Activated T-helper 17 cell treated with anti-CD3 and anti-CD28 coated beads, Interleukin-2, amount 50 U/mL, for 72 hours (primary cell): ENCODE data around the gene MCM10. TPM values are rescaled to one million over a fixed set of nuclear protein-coding genes. Genes with fewer than 3 reads are reported as not detected.
"Not testable (repeated sequence)": the region's sequence is repeated elsewhere in the genome, so short reads cannot be mapped to it uniquely, and the experiment has no call there.

Experiments
- ATAC-seq: fragments of 150-1000 bp; cut with Tn5 transposase; replicated peaks from 2 replicates; pipeline ENCODE4 v1.10.0; 2021; ENCODE audit warnings: mild to moderate bottlenecking, moderate library complexity
- H3K27ac Mint-ChIP-seq: one replicate; pipeline ENCODE4 v1.8.0; 2022; ENCODE audit warnings: mixed read lengths
- H3K27me3 Mint-ChIP-seq: one replicate; pipeline ENCODE4 v1.8.0; 2022; ENCODE audit warnings: mixed read lengths
- H3K36me3 Mint-ChIP-seq: one replicate; pipeline ENCODE4 v1.8.0; 2022; ENCODE audit warnings: low read depth, mild to moderate bottlenecking, mixed read lengths
- H3K4me1 Mint-ChIP-seq: one replicate; pipeline ENCODE4 v1.8.0; 2022; ENCODE audit warnings: mixed read lengths
- H3K4me3 Mint-ChIP-seq: one replicate; pipeline ENCODE4 v1.8.0; 2022; ENCODE audit warnings: mild to moderate bottlenecking, mixed read lengths
- H3K9me3 Mint-ChIP-seq: one replicate; pipeline ENCODE4 v1.8.0; 2022; ENCODE audit warnings: mixed read lengths
- total RNA-seq, 2 donors: library from RNA; stranded (reverse); gene quantifications; one replicate each; pipeline ENCODE4 v1.2.3, GENCODE V29; 2022

Gene MCM10
- total RNA-seq, 2 donors from 2014 or later, result 36.4 to 71.0 TPM

GRCh38 chr10:13146379-13146778 is 15.0 kb upstream of the MCM10 start:
- Mint-ChIP-seq H3K4me3 (no peak overlapping the region), H3K4me1 (no peaks in the 10 kb centered on the region), H3K36me3 (peaks cover 25% of the 10 kb centered on the region), H3K9me3 (peaks cover 15% of the 10 kb centered on the region), H3K27me3 (no peaks in the 10 kb centered on the region), H3K27ac (no peak overlapping the region)
- ATAC-seq, result no peak

DNA sequence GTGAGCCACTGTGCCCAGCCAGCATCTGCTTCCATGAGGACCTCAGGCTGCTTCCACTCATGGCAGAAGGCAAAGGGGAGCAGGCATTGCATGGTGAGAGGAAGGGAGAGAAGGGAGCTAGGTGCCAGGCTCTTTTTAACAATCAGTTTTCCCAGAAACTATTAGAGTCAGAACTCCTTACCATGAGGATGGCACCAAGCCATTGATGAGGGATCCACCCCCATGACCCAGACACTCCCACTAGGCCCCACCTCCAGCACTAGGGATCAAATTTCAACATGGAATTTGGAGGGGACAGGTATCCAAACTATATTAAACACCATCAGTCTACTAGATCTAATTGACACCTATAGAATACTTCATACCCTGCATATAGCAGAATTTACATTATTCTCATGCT is 14.2 kb upstream of the MCM10 start:
- Mint-ChIP-seq H3K4me3 (no peak overlapping the region), H3K27ac (no peak overlapping the region), H3K36me3 (peaks cover 17% of the 10 kb centered on the region), H3K9me3 (peaks cover 15% of the 10 kb centered on the region), H3K27me3 (no peaks in the 10 kb centered on the region), H3K4me1 (no peaks in the 10 kb centered on the region)
- ATAC-seq, result no peak

- H3K27ac Mint-ChIP-seq, result no peak overlapping the region
- no peaks in the 10 kb centered on the region for H3K27me3 Mint-ChIP-seq
- no peaks in the 10 kb centered on the region for H3K36me3 Mint-ChIP-seq
- ATAC-seq, result no peak
- no peaks in the 10 kb centered on the region for H3K4me1 Mint-ChIP-seq
- H3K9me3 Mint-ChIP-seq, result peaks cover 7% of the 10 kb centered on the region
- no peak overlapping the region for H3K4me3 Mint-ChIP-seq
These were observed 9.1 kb upstream of the MCM10 start for GRCh38 chr10:13152296-13152695.

- not testable (repeated sequence) for ATAC-seq, H3K9me3 Mint-ChIP-seq, H3K27me3 Mint-ChIP-seq, H3K4me3 Mint-ChIP-seq, H3K4me1 Mint-ChIP-seq, H3K36me3 Mint-ChIP-seq, H3K27ac Mint-ChIP-seq
These were observed 5.5 kb upstream of the MCM10 start for GRCh38 chr10:13155860-13156259.

DNA sequence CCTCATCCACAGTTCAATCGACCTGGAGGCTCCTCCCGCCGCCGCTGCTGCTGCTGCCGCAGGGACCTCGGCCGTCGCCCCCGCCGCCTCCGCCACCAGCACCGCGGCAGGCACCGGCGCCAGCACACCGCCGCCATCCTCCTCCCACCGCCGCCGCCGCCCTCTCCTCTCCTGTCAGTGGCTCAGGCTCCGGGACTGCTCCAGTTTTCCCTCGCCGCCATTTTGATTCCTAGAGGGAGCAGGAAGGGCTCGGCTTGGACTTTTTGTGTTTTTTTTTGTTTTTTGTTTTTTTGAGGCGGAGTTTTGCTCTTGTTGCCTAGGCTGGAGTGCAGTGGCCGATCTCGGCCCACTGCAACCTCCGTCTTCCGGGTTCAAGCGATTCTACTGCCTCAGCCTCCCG is 3.0 kb upstream of the MCM10 start:
- peaks cover 5% of the 10 kb centered on the region for H3K9me3 Mint-ChIP-seq
- no peaks in the 10 kb centered on the region for H3K27me3 Mint-ChIP-seq
- no peak for ATAC-seq
- H3K4me1 Mint-ChIP-seq, result peaks cover 13% of the 10 kb centered on the region
- peak overlapping the region; percentile 70 for H3K4me3 Mint-ChIP-seq
- peaks cover 8% of the 10 kb centered on the region for H3K36me3 Mint-ChIP-seq
- peak overlapping the region; percentile 76 for H3K27ac Mint-ChIP-seq

DNA sequence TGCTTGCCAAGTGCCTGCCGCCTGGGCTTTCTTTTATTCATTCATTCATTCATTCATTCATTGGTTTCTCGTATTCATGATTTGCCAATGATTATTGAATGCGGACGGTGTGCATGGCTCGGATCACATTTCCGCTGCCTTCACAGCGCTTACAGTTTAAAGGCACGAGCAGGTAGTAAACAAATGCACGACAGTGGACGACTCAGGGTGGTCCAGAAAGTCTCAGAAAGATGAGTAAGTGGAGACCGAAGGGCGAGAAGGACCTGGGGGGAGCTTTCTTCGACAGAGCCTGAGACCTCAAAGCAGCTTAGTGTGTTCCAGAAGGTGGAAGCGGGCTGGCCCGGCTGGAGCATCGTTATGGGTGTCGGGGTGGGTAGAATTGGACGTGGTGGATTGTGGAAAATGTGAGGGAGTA is 506 bp downstream of the MCM10 start:
- no peaks in the 10 kb centered on the region for H3K27me3 Mint-ChIP-seq
- H3K27ac Mint-ChIP-seq, result peak overlapping the region; percentile 86
- H3K9me3 Mint-ChIP-seq, result no peaks in the 10 kb centered on the region
- peak; percentile 10 for ATAC-seq
- H3K4me1 Mint-ChIP-seq, result peaks cover 17% of the 10 kb centered on the region
- peaks cover 26% of the 10 kb centered on the region for H3K36me3 Mint-ChIP-seq
- H3K4me3 Mint-ChIP-seq, result peak overlapping the region; percentile 88

- Mint-ChIP-seq H3K27ac (no peak overlapping the region), H3K4me3 (no peak overlapping the region)
These were observed 2.5 kb downstream of the MCM10 start for GRCh38 chr10:13163859-13164258.

DNA sequence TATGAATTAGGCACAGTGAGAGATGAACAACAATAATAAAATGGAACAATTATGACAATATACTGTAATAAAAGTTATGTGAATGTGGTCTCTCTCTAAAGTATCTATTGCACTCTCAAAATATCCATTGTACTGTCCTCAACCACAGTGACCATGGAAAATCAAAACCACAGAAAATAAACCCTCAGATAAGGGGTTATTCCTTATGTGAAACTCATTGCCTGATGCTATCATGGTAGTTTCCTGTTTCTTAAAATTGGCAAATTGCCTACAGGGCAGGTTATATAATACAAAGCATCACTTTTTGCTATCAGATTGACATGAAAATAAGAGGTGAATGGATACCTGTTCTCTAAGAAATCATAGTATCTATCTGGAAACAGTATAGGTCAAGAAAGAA is 3.8 kb downstream of the MCM10 start:
- no peaks in the 10 kb centered on the region for H3K27me3 Mint-ChIP-seq

More at GRCh38 chr10:13163859-13164258, 2.5 kb downstream of the MCM10 start:
- H3K36me3 Mint-ChIP-seq, result peaks cover 32% of the 10 kb centered on the region
- H3K4me1 Mint-ChIP-seq, result peaks cover 17% of the 10 kb centered on the region
- H3K9me3 Mint-ChIP-seq, result no peaks in the 10 kb centered on the region
- H3K27me3 Mint-ChIP-seq, result no peaks in the 10 kb centered on the region
- ATAC-seq, result no peak

DNA sequence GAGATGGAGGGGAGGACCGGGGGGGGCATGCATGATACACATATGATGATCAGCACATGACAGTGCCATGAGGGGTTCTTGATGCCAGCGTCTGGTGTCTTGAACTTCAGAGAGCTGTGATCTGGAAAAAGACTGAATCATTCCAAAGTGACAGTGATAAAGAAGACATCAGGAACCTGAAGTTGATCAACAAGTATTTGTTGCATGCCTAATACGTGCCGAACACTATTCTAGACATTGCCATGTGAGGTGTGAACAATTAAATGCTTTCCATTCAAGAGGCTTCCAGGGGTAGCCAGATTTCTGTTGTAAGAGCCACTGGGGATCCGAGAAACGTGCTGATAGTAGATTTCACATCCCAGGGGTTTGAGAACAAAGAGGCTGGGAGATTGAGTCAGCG is 6.2 kb downstream of the MCM10 start:
- Mint-ChIP-seq H3K9me3 (no peaks in the 10 kb centered on the region), H3K36me3 (peaks cover 53% of the 10 kb centered on the region), H3K27me3 (no peaks in the 10 kb centered on the region), H3K4me1 (peaks cover 4% of the 10 kb centered on the region), H3K4me3 (no peak overlapping the region), H3K27ac (no peak overlapping the region)
- ATAC-seq, result no peak

More for the DNA sequence above, 3.8 kb downstream of the MCM10 start:
- Mint-ChIP-seq H3K4me3 (no peak overlapping the region), H3K4me1 (peaks cover 17% of the 10 kb centered on the region), H3K27ac (no peak overlapping the region), H3K9me3 (no peaks in the 10 kb centered on the region), H3K36me3 (peaks cover 37% of the 10 kb centered on the region)
- ATAC-seq, result no peak

DNA sequence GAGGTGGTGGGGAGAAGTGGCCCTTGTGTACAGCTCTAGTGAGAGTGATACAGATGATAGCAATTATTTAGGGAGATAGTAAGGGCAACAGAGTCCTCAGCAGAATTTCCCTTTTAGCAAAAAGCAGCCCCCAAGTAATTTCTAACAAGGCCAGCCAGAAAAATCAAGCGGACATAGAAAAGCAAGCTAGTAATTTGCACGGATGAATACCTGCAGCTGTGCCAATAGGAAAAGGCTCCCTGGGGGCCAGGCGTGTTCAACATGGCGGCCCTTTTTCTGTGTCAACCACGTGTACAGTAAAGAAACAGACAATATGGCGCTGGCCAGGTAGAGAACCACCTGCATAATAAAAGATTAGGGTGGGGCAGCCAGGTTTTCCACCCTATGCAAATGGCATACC is 7.4 kb downstream of the MCM10 start:
- ATAC-seq, result no peak
- no peak overlapping the region for H3K27ac Mint-ChIP-seq
- H3K9me3 Mint-ChIP-seq, result no peaks in the 10 kb centered on the region
- H3K4me3 Mint-ChIP-seq, result no peak overlapping the region
- H3K4me1 Mint-ChIP-seq, result peaks cover 4% of the 10 kb centered on the region
- peaks cover 65% of the 10 kb centered on the region for H3K36me3 Mint-ChIP-seq
- no peaks in the 10 kb centered on the region for H3K27me3 Mint-ChIP-seq

DNA sequence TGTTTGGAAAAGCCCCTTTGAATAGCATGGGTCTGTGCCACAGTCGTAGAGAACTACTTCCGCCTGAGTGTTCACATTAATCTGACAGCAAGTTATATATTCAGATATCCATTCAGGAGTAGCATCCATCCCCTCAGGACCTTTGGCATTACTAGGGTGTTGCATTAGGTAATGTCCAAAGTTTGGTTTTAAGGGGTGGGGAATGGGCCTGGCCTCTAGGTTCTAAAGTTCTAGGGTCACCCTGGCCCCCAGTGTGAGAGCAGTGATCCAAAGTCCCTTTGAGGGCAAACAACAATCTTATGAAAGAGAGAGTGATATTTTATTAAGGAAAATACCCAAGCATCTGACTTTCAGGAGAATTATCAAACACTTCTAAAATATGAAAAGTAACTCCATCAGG is 12.3 kb downstream of the MCM10 start:
- Mint-ChIP-seq H3K4me1 (no peaks in the 10 kb centered on the region), H3K4me3 (no peak overlapping the region), H3K36me3 (peaks cover 89% of the 10 kb centered on the region), H3K27ac (no peak overlapping the region), H3K9me3 (no peaks in the 10 kb centered on the region), H3K27me3 (no peaks in the 10 kb centered on the region)
- ATAC-seq, result no peak

- Mint-ChIP-seq H3K9me3 (no peaks in the 10 kb centered on the region), H3K27me3 (no peaks in the 10 kb centered on the region), H3K4me1 (no peaks in the 10 kb centered on the region), H3K4me3 (no peak overlapping the region), H3K27ac (no peak overlapping the region), H3K36me3 (peaks cover 100% of the 10 kb centered on the region)
- ATAC-seq, result peak; percentile 98
These were observed 19.4 kb downstream of the MCM10 start for GRCh38 chr10:13180788-13181187.

DNA sequence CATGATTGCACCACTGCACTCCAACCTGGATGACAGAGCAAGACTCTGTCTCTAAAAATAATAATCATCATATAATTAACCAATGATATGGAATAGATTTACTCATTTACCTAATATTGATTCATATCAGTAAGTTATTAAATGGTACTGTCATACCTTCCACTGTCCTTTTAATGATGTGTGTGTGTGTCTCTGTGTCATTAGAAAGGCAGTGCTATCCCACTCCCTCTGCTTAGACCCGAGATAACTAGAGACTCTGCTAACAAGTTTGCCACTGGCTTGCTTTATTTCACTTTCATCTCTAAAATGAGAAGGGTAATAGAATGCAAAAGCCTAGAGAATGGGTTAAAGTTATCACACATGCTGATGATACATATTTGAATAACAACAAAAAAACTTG is 21.1 kb downstream of the MCM10 start:
- no peak overlapping the region for H3K4me3 Mint-ChIP-seq
- H3K36me3 Mint-ChIP-seq, result peaks cover 100% of the 10 kb centered on the region
- no peak for ATAC-seq
- no peaks in the 10 kb centered on the region for H3K9me3 Mint-ChIP-seq
- H3K4me1 Mint-ChIP-seq, result no peaks in the 10 kb centered on the region
- H3K27me3 Mint-ChIP-seq, result no peaks in the 10 kb centered on the region
- no peak overlapping the region for H3K27ac Mint-ChIP-seq

DNA sequence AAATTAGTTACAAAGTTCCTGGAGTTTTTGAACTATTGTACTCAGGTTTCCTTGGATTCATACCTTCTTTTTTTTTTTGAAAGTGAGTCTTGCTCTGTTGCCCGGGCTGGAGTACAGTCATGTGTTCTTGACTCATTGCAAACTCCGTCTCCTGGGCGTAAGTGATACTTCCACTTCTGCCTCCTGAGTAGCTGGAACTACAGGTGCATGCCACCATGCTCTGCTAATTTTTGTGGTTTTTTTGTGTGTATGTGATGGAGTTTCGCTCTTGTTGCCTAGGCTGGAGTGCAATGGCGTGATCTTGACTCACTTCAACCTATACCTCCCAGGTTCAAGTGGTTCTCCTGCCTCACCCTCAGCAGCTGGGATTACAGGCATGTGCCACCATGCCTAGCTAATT is 22.3 kb downstream of the MCM10 start:
- Mint-ChIP-seq H3K9me3 (no peaks in the 10 kb centered on the region), H3K27ac (no peak overlapping the region), H3K4me3 (no peak overlapping the region), H3K4me1 (no peaks in the 10 kb centered on the region), H3K36me3 (peaks cover 95% of the 10 kb centered on the region), H3K27me3 (no peaks in the 10 kb centered on the region)
- ATAC-seq, result no peak

- Mint-ChIP-seq H3K4me3 (no peak overlapping the region), H3K27me3 (no peaks in the 10 kb centered on the region), H3K9me3 (no peaks in the 10 kb centered on the region), H3K4me1 (no peaks in the 10 kb centered on the region), H3K36me3 (peaks cover 95% of the 10 kb centered on the region), H3K27ac (no peak overlapping the region)
- ATAC-seq, result no peak
These were observed 22.9 kb downstream of the MCM10 start for GRCh38 chr10:13184276-13184675.
